ENCODE data around the gene POU2F2. TPM values are rescaled to one million over a fixed set of nuclear protein-coding genes. Genes with fewer than 3 reads are reported as not detected.

Gene POU2F2
- 2.6 and 5.4 TPM in 2 replicates for total RNA-seq (2014; rRNA removed; shearing (Covaris generic))
- 3.9 and 4.7 TPM in 2 replicates for polyA plus RNA-seq (2015; cell fraction: cytosol; rRNA removed)
- polyA plus RNA-seq (2015; cell fraction: nucleus; rRNA removed): 5.8 and 7.0 TPM in 2 replicates

DNA sequence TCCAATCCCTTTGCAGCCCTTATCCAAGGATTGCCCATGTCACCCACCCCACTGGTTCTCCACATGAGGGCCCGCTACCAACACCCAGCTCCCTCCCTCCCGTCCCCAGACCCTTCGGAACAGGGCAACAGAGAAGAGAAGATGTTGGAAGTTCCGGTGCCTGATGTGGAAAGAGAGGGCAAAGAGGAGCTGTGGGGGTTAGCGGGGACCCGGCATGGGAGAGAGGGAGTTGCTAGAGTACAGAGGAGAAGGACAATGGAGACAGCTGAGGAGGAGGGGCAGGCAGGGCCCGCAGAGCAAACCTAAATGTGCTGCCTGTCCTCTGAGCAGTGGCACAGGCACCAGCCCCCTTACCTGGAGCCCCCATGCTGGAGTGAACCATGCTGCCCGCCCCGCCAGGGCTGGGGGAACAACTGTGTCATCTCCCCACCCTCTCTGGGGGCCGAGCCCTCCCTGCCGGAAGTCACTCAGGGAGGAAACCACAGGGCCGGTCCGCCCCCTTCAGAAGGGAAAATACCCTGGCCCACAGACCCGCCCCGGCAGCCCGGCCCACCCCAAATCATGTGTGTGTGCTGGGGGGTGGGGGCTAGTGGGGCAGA, at the start of gene POU2F2:
Gene POU2F2 (minus strand): TSS at position 417 of the 599 bp plus-strand sequence. CDS start 35 bp downstream, at position 382.
- peak; percentile 47 for DNase-seq (ENCODE audit: low read depth)

DNA sequence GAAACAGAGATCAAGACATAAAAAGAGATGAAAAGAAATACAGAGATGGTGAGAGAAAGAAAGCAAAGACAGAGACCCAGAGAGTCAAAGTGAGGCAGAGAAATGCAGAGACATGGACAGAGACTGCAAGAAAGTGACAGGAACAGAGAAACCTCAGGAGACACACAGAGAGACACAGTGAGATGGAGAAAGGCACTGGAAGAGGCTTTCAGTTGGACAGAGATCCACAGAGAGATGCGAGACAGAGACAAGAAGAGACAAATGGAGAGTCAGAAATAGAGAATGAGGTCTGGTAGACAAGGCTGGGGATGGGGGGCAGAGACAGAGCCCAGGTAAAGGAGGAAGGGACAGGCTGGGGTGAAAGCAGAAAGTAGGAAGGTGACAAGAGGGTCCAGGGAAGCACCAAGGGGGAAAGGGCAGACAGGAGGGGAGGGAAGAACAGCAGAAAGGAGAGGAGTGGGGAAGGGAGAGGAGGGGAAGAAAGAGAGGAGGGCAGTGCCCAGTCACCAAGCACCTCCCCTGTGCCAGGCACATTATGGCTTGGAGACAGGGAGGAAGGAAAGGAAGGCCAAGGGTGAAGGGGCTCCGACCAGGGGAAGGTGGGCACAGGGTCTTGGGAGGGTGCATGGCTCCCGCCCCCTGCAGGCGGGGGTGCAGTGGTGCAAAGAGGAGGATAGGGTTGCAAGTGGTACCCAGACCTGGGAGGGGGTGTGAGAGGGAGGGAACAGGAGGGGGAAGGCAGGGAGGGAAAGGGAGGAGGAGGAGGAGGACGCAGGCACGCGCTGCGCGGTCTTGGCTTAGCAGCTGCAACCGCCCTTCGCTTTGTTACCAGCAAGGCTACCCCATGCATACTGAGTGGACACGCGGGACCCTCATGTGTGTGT, 46.8 kb upstream of the POU2F2 start:
- no peak for DNase-seq (ENCODE audit: low read depth)

DNA sequence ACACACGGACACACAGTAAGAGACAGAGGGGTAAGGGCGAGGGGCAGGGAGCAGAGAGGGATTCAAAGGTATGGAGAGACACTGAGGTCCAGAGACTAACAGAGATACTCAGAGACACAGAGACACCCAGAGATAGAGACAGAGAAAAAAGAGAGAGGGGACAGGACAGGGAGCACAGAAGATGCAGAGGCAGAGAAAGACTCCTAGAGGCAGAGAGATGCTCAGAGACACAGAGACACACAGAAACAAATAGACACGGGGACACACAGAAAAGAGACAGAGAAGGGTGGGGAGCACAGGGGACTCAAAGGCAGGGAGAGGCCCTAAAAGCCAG, 45.4 kb upstream of the POU2F2 start:
- DNase-seq (ENCODE audit: low read depth): no peak

DNA sequence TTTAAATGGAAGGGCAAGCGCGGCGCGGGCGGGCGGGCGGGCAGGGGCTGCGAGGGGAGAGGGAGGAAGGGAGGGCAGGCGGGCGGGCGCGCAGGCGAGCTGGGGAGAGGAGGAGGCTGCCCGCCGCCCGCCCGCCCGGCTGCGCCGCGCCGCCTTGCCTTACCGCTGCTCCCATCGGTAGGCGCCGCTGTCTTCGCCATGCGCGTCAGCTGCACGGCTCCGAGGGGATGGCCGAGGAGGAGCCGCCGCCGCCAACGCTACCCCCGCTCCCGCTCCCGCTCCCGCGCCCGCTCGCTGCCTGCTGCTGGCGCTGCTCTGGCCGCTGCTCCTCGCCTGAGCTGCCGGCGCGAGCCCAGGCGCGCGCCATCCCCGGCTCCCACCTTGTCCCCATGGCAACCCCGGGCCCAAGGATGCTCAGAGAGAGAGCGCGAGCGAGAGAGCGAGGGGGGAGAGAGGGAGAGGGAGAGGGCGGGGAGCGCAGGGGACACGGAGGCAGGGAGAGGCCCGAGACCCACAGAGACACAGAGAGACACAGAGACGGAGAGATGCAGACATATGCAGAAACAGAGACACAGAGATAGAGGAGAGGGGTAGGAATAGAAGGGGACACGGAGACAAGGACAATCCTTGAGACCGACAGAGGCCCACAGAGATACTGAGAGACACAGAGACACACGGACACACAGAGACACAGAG, 44.9 kb upstream of the POU2F2 start:
- peak; percentile 77 for DNase-seq (ENCODE audit: low read depth)

DNA sequence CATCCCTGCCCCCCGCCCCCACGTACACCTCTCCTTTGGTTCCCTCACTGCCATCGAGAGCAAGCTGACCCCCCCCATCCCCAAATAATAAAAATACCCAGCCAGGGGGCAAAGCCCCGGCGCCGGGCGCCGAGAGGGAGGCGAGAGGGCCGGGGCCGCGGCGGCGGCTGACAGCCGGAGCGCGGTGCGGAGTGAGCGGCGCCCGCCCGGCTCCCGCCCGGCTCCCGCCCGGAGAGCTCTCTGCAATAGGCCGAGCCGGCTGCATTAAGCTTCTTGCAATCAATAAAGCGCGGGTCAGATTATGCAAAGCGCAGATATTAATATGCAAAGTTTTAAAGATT, 44.4 kb upstream of the POU2F2 start:
- no peak for DNase-seq (ENCODE audit: low read depth)

DNA sequence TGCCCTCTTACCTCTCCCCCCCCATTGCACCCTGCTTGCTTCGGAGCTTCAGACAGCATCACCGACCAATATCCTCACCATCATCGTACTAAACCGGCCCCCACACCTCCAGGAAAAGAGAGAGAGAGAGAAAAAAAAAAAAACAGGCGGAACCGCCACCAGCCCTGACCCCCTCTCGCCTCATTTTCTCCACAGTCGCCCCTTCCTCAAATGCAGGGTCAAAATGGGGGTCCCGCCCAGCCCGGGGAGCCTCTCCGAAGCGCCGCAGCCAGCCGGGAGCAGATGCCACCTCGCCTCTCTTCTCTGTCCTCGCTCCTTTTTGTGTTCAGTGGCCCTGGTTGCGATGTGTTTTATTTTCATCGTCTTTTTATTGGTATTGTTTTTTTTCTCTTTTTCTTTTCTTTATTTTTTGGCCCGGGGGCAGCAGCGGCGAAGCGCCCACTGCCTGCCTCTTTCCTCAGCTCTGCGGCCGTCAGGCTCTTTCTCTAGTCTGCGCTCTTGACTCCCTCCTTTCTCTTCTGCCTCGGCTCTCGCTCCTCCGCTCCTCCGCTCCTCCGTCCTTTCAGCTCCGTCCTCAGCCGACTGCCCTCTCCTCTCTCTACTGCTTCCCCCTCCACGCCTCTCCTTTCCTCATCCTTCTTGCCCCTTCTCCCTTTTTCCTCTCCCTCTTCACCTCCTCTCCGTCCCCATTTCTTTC, 43.9 kb upstream of the POU2F2 start:
- DNase-seq (ENCODE audit: low read depth): no peak

DNA sequence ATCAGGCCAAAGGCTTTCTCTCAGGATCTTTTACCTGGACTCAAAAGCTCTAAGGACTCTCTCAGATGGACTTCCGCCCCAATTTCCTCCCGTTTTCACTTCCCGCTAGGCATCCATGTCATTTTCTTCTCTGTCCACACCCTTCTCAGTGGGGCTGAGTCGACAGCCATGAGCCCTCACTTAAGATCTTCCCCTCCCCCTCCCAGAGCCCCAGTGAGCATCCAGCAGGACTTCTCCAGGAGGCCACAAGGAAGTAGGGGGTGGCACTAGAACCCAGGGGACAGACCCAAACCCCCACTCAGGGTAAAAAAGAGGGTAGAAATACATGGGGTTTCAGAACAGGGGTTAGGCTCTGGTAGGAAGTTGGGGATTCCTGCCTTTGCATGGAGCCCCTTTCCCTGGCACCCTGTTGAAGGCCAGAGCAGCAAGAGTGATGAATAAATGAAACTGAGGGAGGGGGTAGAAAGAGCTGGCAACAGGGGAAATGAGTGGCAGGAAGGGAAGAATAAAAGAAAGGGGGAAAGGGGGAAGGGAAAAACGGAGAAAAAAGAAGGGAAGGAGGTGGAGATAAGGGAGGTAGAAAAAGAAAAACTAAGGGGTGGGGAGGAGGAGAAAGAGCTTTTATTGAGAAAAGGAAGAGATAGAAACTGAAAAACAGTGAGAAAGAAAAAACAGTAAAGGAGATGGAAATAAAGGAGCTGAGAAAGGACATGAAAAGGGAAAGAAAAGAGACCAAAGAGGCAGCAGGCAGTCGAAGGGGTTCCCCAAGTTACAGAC, 42.9 kb upstream of the POU2F2 start:
- DNase-seq (ENCODE audit: low read depth): no peak

DNA sequence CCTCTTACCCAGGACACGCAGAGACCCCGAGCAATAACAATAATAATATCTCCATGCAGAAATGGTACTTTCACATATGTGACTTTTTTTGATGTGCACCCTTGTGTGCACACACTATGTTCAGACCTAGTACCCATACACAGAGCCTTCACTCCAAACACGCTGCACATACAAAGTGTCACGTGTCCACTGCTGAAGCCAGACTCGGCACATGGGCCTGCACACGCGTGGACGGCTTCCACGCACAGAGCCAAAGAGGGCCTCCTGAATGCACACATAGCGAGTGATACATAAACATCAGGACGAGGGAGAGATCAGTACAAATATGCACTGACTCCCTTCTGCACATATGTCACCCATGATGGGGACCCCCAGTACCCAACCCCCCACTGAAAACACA, 41.9 kb upstream of the POU2F2 start:
- no peak for DNase-seq (ENCODE audit: low read depth)

DNA sequence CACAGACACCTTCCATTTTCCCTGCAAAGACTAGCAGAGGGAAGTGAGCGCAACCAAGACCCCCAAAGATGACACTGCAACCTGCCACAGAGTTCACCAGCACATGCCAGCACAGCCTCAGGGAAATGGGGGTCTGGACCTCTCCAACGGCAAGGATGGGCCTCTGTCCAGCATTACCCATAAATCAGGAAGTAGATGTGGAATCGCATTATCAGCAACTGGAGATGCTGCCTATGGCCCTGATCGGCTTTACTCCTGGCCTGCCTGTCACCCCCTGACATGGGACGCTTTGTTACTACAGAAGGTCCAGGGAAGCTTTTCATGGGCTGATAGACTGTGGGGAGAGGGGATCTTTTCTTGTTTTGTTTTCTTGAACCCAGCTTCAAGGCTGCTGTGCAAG, 41.4 kb upstream of the POU2F2 start:
- DNase-seq (ENCODE audit: low read depth): no peak

DNA sequence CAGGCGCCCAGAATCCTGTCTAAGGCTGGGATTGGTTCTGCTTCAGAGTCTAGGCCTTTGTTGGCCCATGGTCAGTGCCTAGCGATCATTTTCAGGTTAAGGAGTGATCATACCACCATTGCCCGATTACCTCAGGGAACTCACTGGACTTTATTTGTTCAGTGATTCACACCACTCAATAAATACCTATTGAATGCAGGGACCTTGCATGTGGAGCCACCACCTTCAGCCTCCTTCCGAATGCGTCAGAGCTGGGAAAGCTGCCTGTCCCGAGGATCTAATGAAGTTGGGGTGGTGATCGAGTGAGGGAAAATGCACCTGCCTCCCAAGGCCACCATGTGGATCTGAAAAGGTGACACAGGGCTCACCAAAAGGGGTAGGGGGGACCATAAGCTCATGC, 40.0 kb upstream of the POU2F2 start:
- no peak for DNase-seq (ENCODE audit: low read depth)

DNA sequence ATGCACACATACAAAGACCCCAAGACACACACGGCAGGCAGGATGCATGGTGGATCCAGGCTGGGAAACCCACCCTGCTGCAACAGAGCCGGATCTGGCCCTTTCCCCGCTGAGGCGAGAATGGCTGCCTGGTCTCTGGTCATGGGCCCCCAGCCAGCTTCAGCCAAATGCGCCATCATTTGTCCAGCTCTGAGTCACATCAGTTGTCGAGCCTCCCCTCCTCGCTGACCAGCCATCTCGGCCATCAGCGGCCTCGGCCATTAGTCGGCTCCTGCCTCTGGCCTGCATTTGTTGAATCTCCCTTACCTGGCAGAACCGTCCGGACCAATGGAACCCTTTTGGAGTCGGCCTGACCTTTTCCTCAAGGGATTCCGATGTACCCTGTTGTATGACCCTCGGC, 38.5 kb upstream of the POU2F2 start:
- DNase-seq (ENCODE audit: low read depth): no peak

DNA sequence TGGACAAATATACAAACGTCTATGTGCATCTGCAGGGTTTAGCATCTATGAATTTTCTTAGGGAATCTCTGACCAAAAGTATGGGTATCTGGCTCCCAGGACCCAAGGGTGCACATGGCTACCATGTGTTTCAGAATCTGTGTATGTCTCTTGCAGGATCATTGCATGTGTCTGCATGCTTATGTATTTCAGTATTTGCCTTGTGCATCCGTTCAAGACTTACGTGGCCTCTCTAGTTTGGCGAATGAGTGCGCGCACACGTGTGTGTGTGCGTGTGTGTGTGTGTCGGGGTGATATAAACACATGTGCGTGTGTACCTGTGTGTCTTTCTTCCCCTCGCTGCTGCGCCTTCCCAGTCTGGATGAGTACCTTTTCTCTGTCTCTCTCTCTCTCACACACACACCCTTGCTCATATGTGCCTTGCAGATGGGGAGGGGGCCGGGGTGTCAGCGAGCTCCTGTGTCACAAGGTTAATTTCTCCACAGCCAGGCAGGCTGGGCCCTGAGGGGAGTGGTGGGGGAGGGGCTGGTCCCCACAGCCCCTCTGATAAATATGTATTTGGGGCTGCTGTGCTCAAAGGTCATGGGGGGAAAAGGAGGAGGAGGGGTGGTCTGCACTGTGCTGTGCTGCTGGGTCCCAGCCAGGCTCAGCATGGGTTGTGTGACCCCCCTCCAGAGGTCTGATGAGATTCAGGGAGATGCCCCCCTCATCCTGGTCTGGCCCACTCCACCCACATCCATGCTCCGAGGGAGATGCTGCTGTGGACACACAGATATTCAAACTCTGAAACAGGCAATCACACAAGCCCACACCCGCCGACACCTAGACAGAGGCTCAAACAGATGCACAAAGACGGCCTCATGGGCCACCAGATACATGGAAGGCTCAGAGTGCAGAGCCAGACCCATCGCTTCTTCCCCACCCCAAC, 37.5 kb upstream of the POU2F2 start:
- no peak for DNase-seq (ENCODE audit: low read depth)

DNA sequence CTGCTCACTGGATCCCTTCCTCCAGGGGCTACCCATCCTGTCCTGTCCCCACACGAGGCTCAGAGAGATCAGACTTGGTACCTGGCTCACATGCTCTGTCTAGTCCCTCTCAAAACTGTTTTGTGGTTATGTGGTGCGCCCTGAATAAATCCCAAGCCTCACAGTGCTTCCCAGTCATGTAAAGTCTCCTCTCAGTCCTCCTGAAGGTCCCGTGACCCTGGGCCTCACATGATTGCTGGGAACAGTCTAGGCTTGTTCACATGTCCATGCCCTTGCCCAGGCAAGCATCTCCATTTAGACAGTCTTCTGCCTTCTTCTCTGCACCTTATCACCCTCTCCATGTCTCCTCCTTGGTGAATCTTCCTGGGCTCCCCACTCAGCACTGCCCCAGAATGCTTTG, 36.0 kb upstream of the POU2F2 start:
- DNase-seq (ENCODE audit: low read depth): no peak

DNA sequence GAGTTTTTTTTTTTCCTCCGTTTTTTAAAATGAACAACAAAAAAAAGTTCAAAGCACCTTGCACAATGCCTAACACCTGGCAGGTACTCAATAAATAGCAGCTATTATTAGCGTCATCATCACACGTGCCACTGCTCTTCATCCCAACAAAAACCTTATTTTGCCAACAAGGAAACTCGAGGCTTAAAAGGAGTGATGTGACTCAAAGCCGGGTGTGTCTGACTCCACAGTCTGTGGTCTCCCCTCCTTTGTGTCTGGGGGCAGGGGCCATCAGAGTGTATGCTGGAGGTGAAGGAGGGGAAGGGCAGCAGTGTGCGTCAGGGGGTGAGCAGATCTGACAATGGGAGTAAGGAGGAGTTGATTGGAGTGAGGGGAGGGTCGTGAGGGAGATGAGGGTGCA, 34.1 kb upstream of the POU2F2 start:
- no peak for DNase-seq (ENCODE audit: low read depth)

DNA sequence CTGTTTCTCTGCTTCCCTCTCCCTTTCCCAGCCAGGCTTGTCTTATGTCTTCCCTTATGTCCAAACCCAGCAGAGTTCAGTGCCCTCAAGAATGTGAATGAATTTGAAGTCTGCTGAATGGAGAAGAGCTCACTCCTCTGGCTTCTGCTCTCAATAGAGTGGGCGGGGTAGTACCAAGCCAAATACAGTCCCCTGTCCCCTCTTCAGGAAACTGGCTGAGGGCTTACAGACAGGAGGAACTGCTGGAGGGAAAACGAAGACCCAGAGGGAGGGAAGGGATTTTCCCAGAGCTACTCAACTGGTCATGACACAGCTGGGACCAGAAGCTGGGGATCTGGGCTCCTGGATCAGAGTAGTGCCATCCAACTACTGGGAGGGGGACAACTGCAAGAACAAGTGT, 32.9 kb upstream of the POU2F2 start:
- DNase-seq (ENCODE audit: low read depth): no peak

DNA sequence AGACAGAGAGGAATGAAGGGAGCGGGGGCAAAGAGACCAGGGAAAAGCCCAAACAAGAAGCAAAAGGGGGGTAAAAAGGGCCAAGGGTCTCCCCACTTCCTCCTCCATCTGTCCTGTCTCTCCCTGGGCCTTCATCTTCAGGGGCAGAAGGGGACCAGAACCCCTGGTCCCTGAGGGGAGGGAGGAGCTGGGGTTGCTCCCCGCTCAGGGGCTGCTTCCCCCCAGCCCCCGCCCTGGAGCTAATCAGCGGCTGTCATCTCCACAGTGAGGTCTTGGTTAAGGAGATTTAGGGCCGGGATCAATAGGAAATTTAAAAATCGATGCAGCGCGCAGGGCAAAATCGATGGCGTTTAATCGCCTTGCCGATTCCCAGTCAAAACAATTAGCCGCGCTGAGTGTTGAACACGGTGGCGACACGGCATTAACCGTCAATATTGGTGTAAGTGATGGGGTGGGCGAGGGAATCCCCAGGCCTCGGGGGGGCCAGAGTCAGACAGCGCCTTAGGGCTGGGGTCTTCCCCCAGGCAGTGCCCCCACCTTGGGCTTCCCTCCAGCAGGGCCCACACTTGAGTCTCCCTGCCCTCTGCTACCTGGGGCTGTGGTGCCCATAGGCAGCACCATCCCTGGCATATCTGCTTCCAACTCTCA, 29.5 kb upstream of the POU2F2 start:
- DNase-seq (ENCODE audit: low read depth): no peak

DNA sequence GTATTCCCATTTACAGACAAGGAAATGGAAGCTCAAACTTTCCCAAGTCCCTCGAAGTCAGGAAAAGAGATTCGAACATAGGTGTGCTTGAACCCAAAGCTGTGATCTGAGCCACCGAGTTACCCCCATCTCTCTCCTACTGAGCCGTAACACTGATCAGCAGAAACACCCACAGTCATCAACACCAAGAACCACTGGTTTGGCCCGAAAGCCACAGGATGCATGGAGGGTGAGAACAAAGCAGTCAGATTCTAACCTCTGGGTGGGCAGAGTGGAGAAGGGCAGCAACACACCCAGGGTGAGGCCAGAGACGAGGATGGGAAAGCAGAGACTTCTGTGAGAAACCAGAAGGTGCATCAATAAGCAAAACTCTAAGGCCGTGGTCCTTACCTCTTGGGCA, 27.7 kb upstream of the POU2F2 start:
- no peak for DNase-seq (ENCODE audit: low read depth)

DNA sequence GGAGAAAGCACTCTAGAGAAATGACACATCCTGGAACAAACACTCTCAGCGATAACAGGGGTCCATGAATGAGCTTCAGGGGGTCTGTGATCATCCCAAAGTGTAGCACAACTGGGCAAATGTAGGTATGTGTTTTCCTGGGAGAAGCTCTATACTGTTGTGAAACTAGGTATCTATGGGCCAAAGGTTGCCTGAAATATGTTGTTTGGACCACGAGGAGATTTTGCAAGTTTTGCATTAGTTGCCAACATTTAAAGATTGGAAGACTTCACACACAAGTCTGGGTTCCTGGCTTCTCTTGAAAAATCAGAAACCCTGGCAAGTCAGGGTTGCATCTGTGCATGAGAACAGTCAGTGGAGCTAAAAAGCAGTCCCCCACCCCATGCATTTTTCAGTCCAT, 26.7 kb upstream of the POU2F2 start:
- DNase-seq (ENCODE audit: low read depth): no peak

DNA sequence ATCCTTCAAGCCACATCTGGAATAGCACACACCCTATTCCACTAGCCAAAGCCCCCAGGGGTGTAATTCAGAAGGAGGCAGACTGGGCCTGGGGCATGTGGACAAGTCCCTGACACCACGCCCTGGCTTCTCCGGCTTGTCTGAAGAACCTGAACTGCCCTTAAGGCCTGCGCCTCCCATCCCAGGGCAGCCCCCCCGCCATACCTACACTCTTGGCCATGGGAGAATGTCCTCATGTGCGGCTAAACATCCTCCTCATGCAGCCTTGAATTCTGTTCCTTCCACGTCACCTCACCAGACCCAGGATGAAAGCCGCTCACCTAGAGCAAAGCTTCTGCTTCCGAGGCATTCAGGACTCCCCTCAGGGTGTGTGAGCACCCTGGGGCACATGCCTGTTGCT, 24.3 kb upstream of the POU2F2 start:
- DNase-seq (ENCODE audit: low read depth): no peak
